ENCODE data around the gene EPB41L2.
"Not testable (repeated sequence)": the region's sequence is repeated elsewhere in the genome, so short reads cannot be mapped to it uniquely, and the experiment has no call there.

Gene EPB41L2

DNA sequence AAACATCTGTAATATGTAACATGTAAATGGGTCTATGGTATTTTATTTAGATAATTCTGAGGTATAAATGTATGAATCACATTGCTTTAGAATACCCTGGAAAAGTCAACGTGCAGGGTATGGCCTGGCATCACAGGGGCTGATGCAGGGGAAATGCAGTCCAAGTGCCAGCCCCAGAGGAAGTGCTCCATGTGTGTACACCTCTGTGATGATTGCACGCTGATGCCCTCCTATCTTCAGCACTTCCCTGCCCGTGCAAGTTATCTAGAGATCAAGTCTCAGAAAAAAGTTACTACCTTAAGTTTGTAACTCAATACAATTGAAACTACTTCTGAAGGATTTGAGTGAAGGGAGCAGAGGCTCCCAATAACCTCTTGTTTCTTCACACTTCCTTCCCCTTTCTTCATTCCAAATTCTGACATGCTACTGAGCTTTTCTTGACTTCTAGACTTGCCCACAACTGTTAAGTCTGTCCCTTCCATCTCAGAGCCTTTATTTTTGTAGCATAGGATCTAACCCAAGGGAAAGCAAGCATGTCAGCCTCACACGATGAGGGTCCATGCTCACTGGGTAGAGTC lies 233.6 kb downstream of the EPB41L2 start:
- DNase-seq, result no peak

DNA sequence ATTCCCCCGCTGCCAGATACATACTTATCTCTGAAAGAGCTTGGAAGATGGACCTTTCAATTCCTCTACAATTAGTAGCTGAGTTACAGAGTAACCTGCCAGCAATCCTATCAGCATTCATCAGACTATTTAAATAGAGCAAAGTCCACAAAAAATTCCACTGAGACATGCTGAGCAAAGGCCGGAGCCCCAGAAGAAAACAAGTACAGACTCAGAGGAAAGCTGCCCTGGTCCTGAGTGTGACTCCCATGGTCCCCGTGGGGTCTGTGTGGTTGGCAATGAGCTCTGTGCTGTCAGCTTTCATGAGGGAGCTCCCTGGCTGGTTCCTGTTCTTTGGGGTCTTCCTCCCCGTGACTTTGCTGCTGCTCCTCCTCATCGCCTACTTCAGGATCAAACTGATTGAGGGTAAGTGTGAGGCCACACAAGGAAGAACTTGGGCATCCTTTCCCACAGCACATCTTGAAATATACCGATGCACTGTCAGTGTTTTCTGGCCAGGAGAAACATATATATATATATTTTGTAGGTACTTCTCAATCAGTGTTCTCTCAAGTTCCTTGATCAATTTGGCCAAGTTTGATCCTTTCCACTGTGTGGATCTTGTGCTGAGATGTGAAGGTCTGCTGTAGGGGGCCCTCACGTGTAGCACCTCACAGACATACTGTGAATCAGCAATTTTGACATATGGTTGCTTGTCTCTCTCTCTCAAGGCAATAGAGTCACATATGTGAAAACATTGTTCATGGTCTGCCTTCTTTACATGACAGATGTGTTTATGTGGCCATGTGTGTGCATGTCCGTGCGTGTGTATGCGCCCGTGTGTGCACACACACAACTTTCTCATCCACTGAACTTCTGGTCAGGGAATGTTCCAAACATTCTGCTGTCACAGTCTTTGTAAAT lies 235.5 kb downstream of the EPB41L2 start, which contains the start of gene SMLR1:
Gene SMLR1 (plus strand): TSS at position 160 of the 903 bp plus-strand sequence. CDS start 8 bp downstream, at position 168.
- DNase-seq, result no peak

DNA sequence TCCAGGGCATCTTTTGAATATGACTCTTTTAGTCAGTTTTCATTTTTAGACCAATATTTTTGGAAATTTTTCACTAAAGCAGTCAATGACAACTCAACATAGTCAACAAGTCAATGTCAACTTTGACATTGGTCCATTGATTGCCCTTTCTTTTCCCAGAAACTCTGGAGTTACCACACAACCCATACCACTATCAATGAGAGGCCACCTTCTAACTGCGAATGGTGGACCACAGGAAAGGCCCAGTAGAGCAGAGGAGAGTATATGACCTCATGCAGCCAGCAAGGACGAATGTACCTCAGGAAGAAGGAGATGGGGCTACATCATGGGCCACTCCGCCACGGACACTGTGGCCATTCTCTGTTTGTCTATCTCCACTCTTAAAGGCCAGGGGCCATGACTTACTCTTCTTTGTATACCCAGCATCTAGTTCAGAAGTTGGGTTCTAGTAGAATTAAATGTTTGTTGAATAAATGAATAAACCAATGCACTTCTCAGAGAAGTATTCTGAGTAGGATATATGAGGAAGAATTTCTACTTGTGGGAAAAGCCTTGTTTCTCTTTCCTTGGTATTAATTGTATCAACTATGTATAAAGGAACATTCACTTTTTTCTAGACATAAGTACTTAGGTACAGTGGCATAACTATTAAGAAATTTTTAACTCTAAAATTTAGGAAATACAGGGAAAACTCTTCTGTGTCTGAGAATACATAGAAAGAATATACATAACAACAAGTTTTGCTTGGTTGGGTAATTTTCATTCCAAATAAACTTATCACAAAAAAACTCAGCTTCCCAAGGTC lies 236.4 kb downstream of the EPB41L2 start:
- DNase-seq, result no peak

DNA sequence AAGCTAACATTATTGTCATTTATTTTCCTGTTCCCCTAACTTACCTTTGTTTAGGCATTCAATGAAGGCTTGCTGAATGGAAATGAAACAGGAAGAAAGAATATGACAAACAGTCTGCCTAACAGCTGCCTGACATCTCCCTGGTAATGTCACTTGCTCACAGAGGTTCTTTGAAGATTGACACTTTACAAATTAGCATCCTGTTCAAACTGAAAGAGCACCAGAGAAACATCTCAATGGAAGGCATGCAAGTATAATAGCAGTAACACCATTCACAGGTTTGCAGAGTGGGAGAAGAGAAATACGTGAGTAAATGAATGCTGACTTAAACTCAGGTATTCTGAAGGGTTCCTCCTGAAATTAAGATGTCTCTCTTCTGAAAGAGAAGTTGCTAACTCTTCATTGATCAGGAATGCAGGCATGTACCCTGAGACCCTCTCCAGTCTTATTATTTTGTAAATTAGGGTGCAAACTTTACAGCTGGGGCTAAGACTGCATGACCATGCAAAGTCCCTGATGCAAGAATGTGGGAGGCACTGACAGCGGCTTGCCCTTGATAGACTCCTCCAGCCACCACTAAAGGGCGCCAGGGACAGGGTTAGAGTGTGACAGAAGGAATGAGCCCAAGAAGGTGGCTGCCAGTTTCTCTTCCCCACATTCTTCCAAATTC lies 237.1 kb downstream of the EPB41L2 start:
- no peak for DNase-seq

DNA sequence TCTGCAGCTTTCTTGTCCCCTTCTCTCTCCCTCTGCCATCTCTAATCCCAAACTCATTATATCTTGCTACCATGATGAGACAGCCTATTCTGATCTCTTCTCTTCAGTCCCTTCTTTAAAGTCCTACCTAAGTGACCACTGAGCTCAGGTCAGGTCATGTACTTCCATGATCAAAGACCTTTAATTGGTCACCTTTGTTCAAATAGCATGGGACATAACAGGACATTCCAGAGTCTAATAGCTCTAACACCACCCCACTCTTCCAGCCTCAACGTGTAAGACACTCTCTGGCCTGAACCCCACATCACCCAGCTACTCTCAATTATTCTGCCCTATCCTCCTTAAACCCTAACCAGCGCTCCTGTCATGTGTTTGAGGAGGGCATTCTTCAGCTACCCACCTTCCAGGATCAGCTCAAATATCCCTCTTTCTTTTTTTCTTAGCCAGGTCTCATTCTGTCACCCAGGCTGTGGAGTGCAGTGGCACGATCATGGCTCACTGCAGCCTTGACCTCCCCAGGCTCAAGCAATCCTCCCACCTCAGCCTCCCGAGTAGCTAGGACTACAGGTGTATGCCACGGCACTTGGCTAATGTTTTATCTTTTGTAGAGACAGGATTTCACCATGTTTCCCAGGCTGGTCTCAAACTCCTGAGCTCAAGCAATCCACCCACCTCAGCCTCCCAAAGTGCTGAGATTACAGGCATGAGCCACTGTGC lies 237.9 kb downstream of the EPB41L2 start:
- no peak for DNase-seq

DNA sequence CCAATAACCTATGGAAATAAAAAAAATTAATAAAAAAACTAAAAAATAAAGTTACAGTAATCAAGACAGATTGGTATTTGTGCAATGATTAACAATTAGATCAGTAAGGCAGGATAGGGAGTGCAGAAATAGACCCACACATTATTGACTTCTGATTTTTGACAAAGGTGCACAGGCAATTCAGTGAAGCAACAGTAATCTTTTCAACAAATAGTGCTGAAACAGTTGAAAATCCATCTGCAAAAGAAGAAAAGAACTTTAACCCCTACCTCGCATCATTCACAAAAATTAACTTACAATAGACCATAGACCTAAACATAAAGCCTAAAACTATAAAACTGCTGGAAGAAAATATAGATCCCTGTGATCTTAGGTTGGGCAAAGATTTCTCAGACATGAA lies 240.3 kb downstream of the EPB41L2 start:
- DNase-seq, result no peak

DNA sequence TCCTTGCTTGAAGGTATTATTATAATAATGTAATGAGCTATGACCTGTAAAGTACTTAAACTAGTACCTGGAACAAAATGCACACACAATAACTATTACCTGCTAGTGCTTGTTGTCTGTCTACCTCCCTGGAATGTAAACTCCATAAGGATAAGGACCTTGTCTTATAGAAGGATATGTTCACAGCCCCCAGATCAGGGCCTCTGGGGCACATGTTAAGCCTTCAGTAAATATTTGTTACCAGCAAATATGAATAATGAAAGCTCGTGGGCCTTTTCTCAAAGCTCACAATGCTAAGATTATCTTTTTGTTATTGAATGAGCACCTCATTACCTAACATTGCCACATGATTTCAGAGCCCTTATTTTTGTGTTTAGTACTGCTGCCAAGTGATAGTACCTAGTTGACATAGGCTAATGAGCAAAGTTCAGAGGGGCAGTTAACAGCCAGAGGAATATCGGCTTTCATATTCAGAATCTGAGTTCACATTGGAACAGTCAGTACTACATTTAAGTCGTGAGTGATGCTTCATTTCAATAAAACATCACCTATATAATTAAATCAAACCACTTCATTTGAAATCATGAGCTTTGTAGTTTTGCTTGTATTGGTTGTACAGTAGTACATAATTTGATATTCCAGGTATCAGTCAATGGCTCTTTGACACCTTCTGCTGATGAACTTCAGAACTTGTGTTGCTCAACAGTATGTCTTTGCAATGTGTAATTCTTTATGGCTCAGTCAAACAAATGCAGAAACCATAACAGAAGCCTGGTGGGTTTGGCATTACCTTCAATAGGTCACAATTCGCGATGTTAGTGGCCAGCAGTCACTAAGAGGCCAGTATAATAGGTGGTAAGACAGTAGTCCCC lies 247.6 kb downstream of the EPB41L2 start:
- no peak for DNase-seq

DNA sequence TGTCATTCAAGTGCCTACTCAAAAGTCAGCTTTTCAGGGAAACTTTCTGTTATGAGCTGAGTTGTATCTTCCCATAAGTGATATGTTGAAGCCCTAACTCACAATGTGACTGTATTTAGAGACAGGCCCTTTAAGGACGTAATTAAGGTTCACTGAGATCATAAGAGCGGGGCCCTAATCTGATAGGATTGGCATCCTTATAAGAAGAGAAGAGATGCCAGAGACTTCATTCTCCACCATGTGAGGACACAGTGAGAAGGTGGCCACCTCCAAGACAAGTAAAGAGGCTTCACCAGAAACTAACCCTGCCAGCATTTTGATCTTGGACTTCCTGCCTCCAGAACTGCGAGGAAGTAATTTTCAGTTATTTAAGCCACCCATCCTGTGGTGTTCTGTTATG lies 248.5 kb downstream of the EPB41L2 start:
- DNase-seq, result no peak

DNA sequence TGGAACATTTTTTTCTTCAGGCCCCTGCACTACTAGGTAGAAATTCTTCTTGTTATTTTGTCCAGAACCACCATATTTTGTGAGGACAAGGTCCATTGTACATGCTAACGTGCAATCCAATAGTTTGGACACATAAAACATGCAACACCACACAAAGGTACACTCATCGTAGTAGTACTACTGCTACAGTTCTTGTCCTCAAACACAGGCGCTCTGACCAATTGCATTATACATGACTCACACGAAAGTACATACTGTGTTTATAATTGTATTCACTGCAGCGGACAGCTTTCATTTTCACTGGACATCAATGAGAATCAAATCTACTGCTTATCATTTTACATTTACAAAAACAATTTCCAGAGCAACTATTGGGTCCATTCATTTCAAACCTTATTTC lies 251.1 kb downstream of the EPB41L2 start:
- no peak for DNase-seq

DNA sequence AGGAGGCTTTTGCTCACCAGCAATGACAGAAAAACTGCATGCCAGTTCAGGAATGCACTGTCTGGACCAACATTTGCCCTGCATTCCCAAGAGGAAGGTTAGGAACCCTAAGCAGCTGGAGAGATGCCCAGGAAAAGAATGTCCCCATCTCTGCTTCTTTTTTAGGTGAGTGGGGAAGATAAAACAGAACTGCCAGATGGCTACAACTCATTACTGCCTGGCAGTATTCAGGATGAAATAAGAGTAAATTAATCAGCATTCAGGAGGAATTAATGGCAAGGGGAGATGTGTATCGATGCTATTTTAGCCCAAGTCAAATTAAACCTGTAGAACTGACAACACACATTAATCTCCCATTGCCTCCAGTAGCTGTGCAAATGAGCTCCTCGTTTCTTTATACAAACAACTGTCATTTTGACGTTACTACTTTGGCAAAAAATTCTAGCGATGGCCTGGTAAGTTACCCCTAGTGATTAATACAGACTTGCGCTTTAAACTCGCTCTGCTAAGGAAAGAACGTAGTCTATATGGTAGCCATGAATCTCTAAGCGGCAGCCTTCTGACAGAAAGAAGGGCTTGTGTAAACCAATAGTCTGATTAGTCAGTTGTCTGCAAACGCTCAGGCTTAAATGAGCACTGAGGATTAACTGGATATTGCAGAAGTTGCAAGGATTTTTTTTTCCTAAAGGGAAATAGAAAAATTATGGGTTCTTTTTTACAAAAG lies 252.6 kb downstream of the EPB41L2 start:
- DNase-seq, result peak; percentile 92 to 98

DNA sequence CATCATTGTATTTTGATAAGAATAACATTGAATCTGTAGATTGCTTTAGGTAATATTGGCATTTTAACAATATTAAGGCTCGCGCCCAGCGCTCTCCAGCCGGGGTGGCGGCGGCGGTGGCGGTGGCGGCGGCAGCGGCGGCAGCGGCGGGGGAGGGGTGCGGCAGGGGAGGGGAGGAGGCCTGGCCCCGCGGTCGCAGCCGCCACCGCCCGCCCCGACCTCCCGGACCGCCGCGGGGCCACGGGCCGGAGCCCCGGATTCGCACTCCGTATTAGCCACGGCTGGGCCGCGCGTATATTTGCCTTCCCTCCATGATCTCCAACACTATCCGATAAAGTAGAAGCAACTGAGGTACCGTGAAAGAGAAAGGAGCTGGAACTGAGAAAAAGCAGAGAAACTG lies 261.7 kb downstream of the EPB41L2 start:
- DNase-seq, result not testable (repeated sequence)

DNA sequence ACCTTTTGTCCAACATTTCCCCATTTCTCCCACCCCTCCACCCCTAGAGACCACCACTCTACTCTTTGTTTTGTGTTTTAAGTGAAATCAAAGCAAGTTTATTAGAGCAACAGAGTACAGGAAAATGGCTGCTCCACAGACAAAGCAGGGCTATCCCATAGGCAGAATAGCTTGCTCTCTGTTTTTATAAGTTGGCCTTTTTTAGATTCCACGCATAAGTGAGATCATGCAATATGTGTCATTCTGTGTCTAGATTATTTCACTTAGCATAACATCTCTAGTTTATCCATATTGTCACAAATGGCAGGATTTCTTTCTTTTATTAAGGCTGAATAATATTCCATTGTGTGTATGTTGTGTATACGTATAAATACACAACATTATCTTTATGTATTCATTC lies 266.0 kb downstream of the EPB41L2 start:
- DNase-seq, result no peak

DNA sequence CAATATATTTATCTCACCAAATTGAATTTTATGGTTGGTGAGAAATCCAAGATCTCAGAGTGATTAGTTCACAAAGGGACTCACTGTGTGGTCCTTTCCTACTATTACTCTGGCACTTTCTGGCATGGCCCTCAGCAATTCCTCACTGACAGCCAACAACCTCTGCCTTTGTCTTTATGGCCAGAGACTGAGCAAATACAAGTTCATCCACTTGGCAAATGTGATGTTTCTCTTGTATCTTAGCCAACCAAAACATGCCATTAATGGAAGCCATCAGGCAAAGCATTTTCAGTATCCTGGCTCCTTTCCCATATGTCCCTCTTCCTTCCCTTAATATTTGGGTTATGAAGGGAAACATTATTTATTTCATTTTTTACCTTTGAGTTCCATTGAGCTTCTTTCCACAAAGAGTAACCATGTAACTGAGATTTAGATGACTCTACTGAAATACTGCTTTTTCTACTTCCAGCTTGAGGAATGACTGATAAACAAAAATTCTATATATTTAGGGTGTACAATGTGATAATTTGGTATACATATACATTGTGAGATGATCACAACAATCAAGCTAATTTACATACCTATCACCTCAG lies 266.6 kb downstream of the EPB41L2 start:
- DNase-seq, result no peak

DNA sequence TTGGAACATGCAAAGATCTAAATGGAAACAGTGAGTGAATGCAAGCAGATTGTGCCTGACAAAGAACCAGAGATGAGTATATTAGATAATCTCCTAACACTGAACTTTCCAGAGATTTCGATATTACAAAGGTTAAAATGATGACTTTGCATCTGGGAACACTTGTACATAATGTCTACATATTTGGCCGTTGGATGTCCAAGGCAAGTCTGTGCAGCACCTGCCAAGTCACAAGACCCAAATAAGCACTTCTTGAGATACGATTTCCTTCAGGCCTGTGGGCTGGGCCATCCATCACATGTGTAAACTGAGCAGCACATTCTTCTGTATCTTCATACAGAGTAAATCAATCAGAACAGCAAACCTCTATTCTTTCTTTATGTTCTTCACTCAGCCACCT lies 268.3 kb downstream of the EPB41L2 start:
- no peak for DNase-seq

DNA sequence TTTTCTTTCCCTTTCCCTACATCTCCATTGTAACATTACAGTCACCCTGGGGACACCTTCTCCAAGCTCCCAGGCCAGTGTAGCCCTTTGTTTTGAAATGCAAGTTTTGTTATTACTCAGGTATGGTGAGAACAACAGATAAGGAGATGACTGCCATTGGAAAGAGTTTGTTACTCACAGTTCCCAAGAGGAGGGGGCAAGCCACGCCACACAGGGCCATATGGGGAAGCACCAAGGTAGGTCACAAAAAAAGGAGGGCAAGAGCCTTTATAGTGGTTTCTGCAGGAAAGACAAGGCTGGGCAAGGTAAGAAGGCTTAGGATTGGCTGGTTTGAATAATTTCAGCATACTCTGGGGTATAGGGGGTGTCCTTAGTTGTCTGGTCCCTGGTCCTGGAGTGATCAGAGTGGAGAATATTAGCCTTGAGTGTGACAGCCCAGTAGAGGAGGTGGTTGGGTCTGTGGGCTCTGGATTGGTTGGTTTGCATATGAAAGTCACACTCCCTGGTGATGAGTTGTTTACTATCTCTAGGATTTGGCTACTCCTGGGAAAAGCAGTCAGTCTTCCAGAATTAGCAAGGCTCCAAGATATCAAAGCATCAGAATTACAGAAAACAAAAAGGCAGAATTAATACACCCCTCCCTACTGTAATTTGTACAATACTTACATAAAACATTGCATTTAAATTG lies 268.9 kb downstream of the EPB41L2 start:
- DNase-seq, result no peak
